ENCODE results near the gene TIA1.
"Not testable (repeated sequence)": the region's sequence is repeated elsewhere in the genome, so short reads cannot be mapped to it uniquely, and the experiment has no call there.

Gene TIA1

DNA sequence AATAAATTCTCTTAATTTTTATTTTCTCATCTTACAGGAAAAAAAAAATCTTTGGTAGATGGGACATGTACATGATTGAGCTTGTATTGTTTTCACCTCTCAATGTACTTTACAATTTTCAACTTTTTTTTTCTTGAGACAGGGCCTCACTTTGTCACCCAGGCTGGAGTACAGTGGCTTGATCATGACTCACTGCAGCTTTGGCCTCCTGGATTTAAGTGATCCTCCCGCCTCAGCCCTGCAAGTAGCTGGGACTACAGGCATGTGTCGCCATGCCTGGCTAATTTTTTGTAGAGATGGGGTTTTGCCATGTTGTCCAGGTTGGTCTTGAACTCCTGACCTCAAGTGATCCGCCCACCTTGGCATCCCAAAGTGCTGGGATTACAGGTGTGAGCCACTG is 25.1 kb downstream of the TIA1 start:
- not testable (repeated sequence) for H3K27ac ChIP-seq (ENCODE audit: low read length); H3K9me3 ChIP-seq (ENCODE audit: control insufficient read depth, insufficient read depth, low read length); H3K27me3 ChIP-seq (ENCODE audit: control insufficient read depth, insufficient read depth, low read length); H3K4me1 ChIP-seq (ENCODE audit: control insufficient read depth, insufficient read depth, low read length); DNase-seq (ENCODE audit: low read depth, low spot score); H3K4me3 ChIP-seq (ENCODE audit: low read length)
- WGBS (ENCODE audit: insufficient coverage, insufficient read length): no CpG with 5 or more reads among the region's 3 CpGs
- H3K36me3 ChIP-seq (ENCODE audit: control insufficient read depth, insufficient read depth, low read length): peaks cover 17% of the 10 kb centered on the region; the same call in 1 of the 2 replicates

DNA sequence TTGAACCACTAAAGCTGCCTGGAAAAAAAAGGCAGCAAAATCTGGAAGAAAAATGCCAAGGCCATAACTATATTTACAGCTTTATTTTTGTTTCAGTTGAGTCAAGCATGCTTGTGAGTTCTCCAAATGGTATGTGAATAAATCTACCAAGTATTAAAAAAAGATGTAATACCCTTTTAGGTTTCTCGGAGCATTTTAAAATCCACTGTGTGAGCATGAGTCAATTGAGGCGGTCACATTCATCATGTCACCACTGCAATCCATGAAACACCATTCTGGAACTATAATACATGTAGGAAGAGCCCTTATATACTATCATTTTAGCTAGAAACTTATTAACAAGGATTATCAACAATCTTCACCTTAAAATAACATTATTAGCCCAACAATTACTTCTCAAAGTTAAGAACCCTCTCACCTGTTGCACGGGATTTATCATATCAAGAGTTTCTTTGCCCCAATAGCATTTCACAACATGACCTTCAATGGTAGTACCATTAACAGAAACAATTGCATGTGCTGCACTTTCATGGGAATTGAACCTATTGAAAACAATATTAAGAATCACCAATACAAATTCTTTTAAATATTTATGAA is 33.4 kb downstream of the TIA1 start:
- Histone ChIP-seq H3K4me1 (ENCODE audit: control insufficient read depth, insufficient read depth, low read length) (no peaks in the 10 kb centered on the region), H3K4me3 (ENCODE audit: low read length) (no peak overlapping the region), H3K9me3 (ENCODE audit: control insufficient read depth, insufficient read depth, low read length) (no peaks in the 10 kb centered on the region), H3K27me3 (ENCODE audit: control insufficient read depth, insufficient read depth, low read length) (no peaks in the 10 kb centered on the region), H3K36me3 (ENCODE audit: control insufficient read depth, insufficient read depth, low read length) (peaks cover 8% of the 10 kb centered on the region; the same call in 1 of the 2 replicates), H3K27ac (ENCODE audit: low read length) (no peak overlapping the region)
- no peak for DNase-seq (ENCODE audit: low read depth, low spot score)
- WGBS (ENCODE audit: insufficient coverage, insufficient read length): 100% methylated on average over 1 of the region's 3 CpGs

DNA sequence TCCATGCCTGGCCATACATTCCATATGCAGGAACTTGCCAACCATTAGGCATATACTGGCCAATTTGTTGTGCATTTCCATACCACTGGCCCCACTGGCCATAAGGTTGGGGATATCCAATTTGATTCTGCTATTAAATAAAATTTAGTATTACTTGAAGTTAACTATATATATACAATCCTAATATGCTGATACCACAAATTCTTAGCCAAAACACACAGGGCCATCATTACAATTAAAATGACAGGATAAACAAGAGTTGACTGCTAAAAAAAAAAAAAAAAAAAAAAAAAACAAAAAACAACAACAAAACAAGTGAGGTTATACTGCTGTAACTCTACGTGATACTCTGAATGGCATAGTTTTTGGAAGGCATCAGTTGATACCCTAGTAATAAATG is 34.1 kb downstream of the TIA1 start:
- H3K36me3 ChIP-seq (ENCODE audit: control insufficient read depth, insufficient read depth, low read length): peaks cover 7% of the 10 kb centered on the region; the same call in 1 of the 2 replicates

DNA sequence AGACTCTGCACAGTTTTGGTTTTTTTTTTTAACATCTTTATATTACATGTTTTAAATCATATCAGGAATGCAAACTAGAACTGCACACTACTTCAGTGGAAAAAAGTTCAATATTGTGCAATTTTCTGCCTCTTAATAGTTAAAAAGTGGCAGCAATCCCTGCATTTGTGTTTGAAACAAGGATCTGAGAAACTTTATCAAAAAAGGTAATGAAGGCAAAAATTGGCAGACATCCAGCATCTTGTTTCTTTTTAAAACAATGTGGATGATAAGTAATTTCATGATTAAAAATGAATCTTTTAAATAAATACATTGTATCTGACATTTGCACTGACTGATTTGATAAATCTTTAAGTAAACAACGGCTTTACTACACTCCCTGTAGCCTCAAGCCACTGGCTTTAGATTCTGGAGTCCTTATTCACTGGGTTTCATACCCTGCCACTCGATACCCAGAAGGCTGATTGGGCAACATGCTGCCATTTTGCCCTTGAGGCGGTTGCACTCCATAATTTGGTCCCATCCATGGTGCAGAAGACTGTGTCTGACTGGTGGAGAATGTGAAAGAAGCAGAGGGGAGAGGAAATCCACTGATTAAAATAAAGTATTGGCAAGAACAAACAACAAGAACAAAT is 36.0 kb downstream of the TIA1 start:
- peaks cover 4% of the 10 kb centered on the region; the same call in 1 of the 2 replicates for H3K36me3 ChIP-seq (ENCODE audit: control insufficient read depth, insufficient read depth, low read length)
- H3K4me3 ChIP-seq (ENCODE audit: low read length): no peak overlapping the region
- H3K27ac ChIP-seq (ENCODE audit: low read length): no peak overlapping the region
- no CpG with 5 or more reads among the region's 3 CpGs for WGBS (ENCODE audit: insufficient coverage, insufficient read length)
- H3K27me3 ChIP-seq (ENCODE audit: control insufficient read depth, insufficient read depth, low read length): no peaks in the 10 kb centered on the region
- no peaks in the 10 kb centered on the region for H3K4me1 ChIP-seq (ENCODE audit: control insufficient read depth, insufficient read depth, low read length)
- no peak for DNase-seq (ENCODE audit: low read depth, low spot score)
- H3K9me3 ChIP-seq (ENCODE audit: control insufficient read depth, insufficient read depth, low read length): no peaks in the 10 kb centered on the region

More for the DNA sequence above, 34.1 kb downstream of the TIA1 start:
- Histone ChIP-seq H3K27ac (ENCODE audit: low read length) (no peak overlapping the region), H3K9me3 (ENCODE audit: control insufficient read depth, insufficient read depth, low read length) (no peaks in the 10 kb centered on the region), H3K4me1 (ENCODE audit: control insufficient read depth, insufficient read depth, low read length) (no peaks in the 10 kb centered on the region), H3K4me3 (ENCODE audit: low read length) (no peak overlapping the region), H3K27me3 (ENCODE audit: control insufficient read depth, insufficient read depth, low read length) (no peaks in the 10 kb centered on the region)
- WGBS (ENCODE audit: insufficient coverage, insufficient read length): no CpG with 5 or more reads among the region's 1 CpG
- no peak for DNase-seq (ENCODE audit: low read depth, low spot score)

DNA sequence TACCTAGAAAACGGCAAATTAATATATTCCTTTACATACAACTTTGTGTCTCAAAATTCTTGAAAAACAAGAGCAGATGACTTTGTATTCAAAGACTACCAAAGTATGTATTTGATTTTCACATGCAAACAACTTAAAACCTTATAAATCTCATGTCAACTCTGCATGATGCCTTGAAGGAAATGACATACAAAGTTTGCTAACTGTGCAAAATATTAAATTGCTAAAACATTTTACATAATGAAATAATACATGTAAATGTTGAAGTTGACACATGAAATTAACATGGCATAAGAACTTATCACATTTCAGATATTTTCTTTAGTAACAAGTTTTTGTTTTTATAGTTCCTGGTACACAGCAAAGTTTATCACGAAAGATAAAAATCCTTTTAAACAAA is 36.8 kb downstream of the TIA1 start:
- no peak overlapping the region for H3K4me3 ChIP-seq (ENCODE audit: low read length)
- H3K36me3 ChIP-seq (ENCODE audit: control insufficient read depth, insufficient read depth, low read length): peaks cover 4% of the 10 kb centered on the region; the same call in 1 of the 2 replicates
- no peak for DNase-seq (ENCODE audit: low read depth, low spot score)
- H3K27ac ChIP-seq (ENCODE audit: low read length): no peak overlapping the region
- no peaks in the 10 kb centered on the region for H3K4me1 ChIP-seq (ENCODE audit: control insufficient read depth, insufficient read depth, low read length)
- no peaks in the 10 kb centered on the region for H3K9me3 ChIP-seq (ENCODE audit: control insufficient read depth, insufficient read depth, low read length)
- no peaks in the 10 kb centered on the region for H3K27me3 ChIP-seq (ENCODE audit: control insufficient read depth, insufficient read depth, low read length)
- WGBS (ENCODE audit: insufficient coverage, insufficient read length): no CpG with 5 or more reads among the region's 2 CpGs

DNA sequence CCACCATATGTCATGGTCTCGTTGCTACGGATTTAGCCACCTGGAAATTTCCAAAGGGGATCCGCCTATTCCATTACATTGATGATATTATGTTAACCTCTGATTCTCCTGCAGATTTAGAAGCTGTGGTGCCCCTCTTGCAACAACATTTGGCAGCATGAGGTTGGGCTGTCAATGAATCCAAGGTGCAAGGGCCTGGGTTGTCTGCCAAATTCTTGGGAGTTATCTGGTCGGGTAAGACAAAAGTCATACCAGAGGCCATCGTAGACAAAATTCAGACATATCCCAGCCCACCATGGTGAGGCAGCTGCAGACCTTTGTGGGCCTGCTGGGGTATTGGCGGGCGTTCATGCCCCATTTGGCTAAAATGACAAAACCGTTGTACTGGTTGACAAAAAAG is 44.0 kb downstream of the TIA1 start:
- Histone ChIP-seq H3K4me3 (ENCODE audit: low read length) (no peak overlapping the region), H3K36me3 (ENCODE audit: control insufficient read depth, insufficient read depth, low read length) (no peaks in the 10 kb centered on the region), H3K27ac (ENCODE audit: low read length) (no peak overlapping the region), H3K4me1 (ENCODE audit: control insufficient read depth, insufficient read depth, low read length) (no peaks in the 10 kb centered on the region), H3K9me3 (ENCODE audit: control insufficient read depth, insufficient read depth, low read length) (no peaks in the 10 kb centered on the region), H3K27me3 (ENCODE audit: control insufficient read depth, insufficient read depth, low read length) (no peaks in the 10 kb centered on the region)
- WGBS (ENCODE audit: insufficient coverage, insufficient read length): no CpG with 5 or more reads among the region's 8 CpGs
- no peak for DNase-seq (ENCODE audit: low read depth, low spot score)

DNA sequence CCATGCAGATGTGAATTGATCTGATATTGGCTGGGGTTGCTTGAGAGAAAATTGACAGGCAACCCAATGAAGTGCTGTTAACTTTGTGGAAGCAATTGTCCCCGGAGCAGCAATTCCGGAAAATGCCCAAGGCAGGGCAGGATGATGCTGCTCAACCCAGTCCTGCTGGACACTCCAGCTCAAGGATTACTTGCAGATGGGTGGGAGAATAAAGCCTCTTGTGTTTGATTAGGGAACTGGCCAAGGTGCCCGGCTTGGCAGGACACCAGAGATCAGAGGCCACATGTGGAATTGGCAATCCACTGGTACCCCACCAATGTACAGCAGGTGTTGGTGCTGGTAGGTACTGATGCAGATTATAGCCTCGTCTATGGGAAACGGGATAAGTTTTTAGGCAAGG is 45.3 kb downstream of the TIA1 start:
- WGBS (ENCODE audit: insufficient coverage, insufficient read length): no CpG with 5 or more reads among the region's 5 CpGs
- no peaks in the 10 kb centered on the region for H3K4me1 ChIP-seq (ENCODE audit: control insufficient read depth, insufficient read depth, low read length)
- DNase-seq (ENCODE audit: low read depth, low spot score): no peak
- no peaks in the 10 kb centered on the region for H3K27me3 ChIP-seq (ENCODE audit: control insufficient read depth, insufficient read depth, low read length)
- no peaks in the 10 kb centered on the region for H3K36me3 ChIP-seq (ENCODE audit: control insufficient read depth, insufficient read depth, low read length)
- H3K27ac ChIP-seq (ENCODE audit: low read length): no peak overlapping the region
- no peaks in the 10 kb centered on the region for H3K9me3 ChIP-seq (ENCODE audit: control insufficient read depth, insufficient read depth, low read length)
- no peak overlapping the region for H3K4me3 ChIP-seq (ENCODE audit: low read length)

DNA sequence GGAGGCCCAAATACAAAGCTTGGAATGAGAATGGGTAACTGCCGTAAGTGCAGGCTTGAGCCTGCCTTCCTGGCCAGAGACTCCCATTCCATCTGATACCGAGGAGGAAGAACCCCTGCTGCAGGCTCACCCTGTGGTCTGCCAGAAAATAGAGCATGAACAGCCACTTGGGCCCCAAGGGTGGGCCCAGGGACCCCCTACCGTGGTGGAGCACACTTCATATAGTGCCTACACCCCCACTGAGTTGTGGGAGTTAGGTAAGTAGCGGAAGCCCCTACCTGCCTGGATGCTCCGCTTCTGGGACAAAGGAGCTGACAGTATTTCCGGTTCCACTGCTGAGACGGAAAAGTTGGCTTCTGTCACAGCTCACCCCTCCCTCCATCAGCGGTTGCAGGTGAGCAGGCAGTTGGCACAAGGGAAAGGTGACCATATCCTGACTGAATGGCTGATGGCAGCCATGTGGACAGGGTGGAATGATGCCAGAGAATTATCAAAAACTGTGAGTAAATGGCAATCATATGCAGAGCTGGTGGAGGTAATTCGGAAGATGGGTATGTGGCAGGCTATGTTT is 46.1 kb downstream of the TIA1 start:
- no peak overlapping the region for H3K27ac ChIP-seq (ENCODE audit: low read length)
- WGBS (ENCODE audit: insufficient coverage, insufficient read length): no CpG with 5 or more reads among the region's 9 CpGs
- H3K27me3 ChIP-seq (ENCODE audit: control insufficient read depth, insufficient read depth, low read length): no peaks in the 10 kb centered on the region
- no peaks in the 10 kb centered on the region for H3K4me1 ChIP-seq (ENCODE audit: control insufficient read depth, insufficient read depth, low read length)
- no peaks in the 10 kb centered on the region for H3K36me3 ChIP-seq (ENCODE audit: control insufficient read depth, insufficient read depth, low read length)
- no peak for DNase-seq (ENCODE audit: low read depth, low spot score)
- H3K9me3 ChIP-seq (ENCODE audit: control insufficient read depth, insufficient read depth, low read length): no peaks in the 10 kb centered on the region
- H3K4me3 ChIP-seq (ENCODE audit: low read length): no peak overlapping the region

DNA sequence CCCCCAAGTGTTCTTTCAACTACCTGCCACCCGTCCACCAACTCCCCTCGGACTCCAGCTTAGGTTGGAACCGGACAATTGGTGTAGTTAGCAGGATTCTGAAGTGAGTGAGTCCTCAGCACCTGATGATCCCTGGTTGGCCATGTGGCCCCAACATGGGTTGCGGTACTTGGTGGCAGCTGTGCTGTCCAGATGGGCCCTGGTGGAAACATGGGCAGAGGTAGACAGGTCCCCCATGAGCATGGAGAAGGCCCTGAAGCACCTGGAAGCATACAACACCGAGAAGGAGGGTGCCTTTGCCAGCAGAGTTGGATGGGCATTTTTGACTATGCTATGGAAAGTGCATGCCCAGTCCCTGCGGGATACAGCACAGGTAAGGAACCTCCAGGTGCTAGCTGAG is 46.6 kb downstream of the TIA1 start:
- Histone ChIP-seq H3K9me3 (ENCODE audit: control insufficient read depth, insufficient read depth, low read length) (no peaks in the 10 kb centered on the region), H3K27ac (ENCODE audit: low read length) (no peak overlapping the region), H3K4me3 (ENCODE audit: low read length) (no peak overlapping the region), H3K27me3 (ENCODE audit: control insufficient read depth, insufficient read depth, low read length) (no peaks in the 10 kb centered on the region), H3K4me1 (ENCODE audit: control insufficient read depth, insufficient read depth, low read length) (no peaks in the 10 kb centered on the region), H3K36me3 (ENCODE audit: control insufficient read depth, insufficient read depth, low read length) (no peaks in the 10 kb centered on the region)
- no CpG with 5 or more reads among the region's 6 CpGs for WGBS (ENCODE audit: insufficient coverage, insufficient read length)
- no peak for DNase-seq (ENCODE audit: low read depth, low spot score)

DNA sequence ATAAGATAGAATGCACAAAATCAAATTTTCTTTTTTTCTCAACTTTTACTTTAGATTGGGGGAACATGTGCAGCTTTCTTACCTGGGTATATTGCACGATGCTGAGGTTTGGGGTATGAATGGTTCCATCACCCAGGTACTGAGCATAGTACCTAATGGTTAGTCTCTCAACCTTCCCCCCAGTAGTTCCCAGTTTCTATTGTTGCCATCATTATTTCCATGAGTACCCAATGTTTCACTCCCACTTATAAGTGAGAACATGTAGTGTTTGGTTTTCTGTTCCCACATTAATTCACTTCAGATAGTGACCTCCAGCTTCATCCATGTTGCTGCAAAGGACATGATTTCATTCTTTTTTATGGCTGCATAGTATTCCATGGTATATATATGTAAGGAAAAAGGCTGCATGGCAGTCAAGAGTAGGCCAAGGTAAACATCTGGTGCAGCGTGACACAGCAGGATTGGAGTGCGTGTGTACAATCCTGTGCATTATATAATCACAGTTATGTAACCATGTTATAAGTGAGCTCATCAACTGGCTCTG is 47.1 kb downstream of the TIA1 start:
- DNase-seq (ENCODE audit: low read depth, low spot score): no peak
- Histone ChIP-seq H3K9me3 (ENCODE audit: control insufficient read depth, insufficient read depth, low read length) (no peaks in the 10 kb centered on the region), H3K27me3 (ENCODE audit: control insufficient read depth, insufficient read depth, low read length) (no peaks in the 10 kb centered on the region), H3K4me3 (ENCODE audit: low read length) (no peak overlapping the region), H3K4me1 (ENCODE audit: control insufficient read depth, insufficient read depth, low read length) (no peaks in the 10 kb centered on the region), H3K27ac (ENCODE audit: low read length) (no peak overlapping the region), H3K36me3 (ENCODE audit: control insufficient read depth, insufficient read depth, low read length) (no peaks in the 10 kb centered on the region)
- WGBS (ENCODE audit: insufficient coverage, insufficient read length): no CpG with 5 or more reads among the region's 3 CpGs

All from iPS DF 6.9 (cell line).